Ovary (tissue), 9 donors: ENCODE results near the gene TMED6. TPM values are rescaled to one million over a fixed set of nuclear protein-coding genes. Genes with fewer than 3 reads are reported as not detected.
A peak's percentile ranks its signal among the peaks of the same experiment; 100 is the strongest.

Experiments used
- DNase-seq, 5 donors: peaks; one replicate each; pipeline ENCODE4 v3.0.0-alpha.2; 2019 to 2020
- H3K27ac ChIP-seq, 2 donors: fragments of 200-600 bp; one replicate each; pipeline versions ENCODE4 v1.5.1 to v1.8.0; 2019 to 2022
- H3K27me3 ChIP-seq: fragments of 200-600 bp; one replicate; pipeline ENCODE4 v1.8.0; 2022
- H3K36me3 ChIP-seq: fragments of 200-600 bp; sonication (generic); one replicate; pipeline ENCODE4 v1.5.1; 2019
- H3K4me1 ChIP-seq: one replicate; pipeline ENCODE4 v1.8.1; 2013; ENCODE audit warnings: mild to moderate bottlenecking, moderate library complexity; ENCODE audit not compliant: insufficient read depth
- H3K4me3 ChIP-seq: fragments of 200-600 bp; sonication (generic); one replicate; pipeline ENCODE4 v1.5.1; 2017
- H3K9me3 ChIP-seq, 2 donors: fragments of 200-600 bp in 1 of 2; sonication (generic) in 1 of 2; one replicate each; pipeline versions ENCODE4 v1.5.1 to v1.8.1; 2013 to 2019; ENCODE audit warnings: mild to moderate bottlenecking in 1 of 2, moderate library complexity in 1 of 2
- EP300 ChIP-seq: sonication (generic); formaldehyde crosslinking; IDR thresholded peaks from one replicate; pipeline ENCODE4 v1.6.1; 2017; ENCODE audit warnings: antibody characterized with exemption
- POLR2A ChIP-seq: fragments of 450-650 bp; IDR thresholded peaks from one replicate; pipeline ENCODE4 v1.6.1; 2017; ENCODE audit warnings: antibody characterized with exemption, mild to moderate bottlenecking, moderate library complexity
- WGBS, 3 donors: extraction: QIAGEN DNeasy Blood & Tissue Kit in 1 of 3; methylation state at CpG; one replicate each; pipeline versions ENCODE4 v1.1.5 to v1.1.7; 2013 to 2017; 5-methylcytosine and 5-hydroxymethylcytosine counted together
- intact Hi-C, 4 donors: fragments of 100-400 bp; cut with DNase I; formaldehyde crosslinking; loops; one replicate each; pipeline versions ENCODE4 v1.11.0 to v1.15.1; 2022 to 2023
- polyA plus RNA-seq, 2 donors: library from polyadenylated mRNA; stranded (reverse); fragments of 200-250 nt in 1 of 2; fragments of 350-450 nt in 1 of 2; fragmentation: Illumina TruSeq in 1 of 2; extraction: RNeasy Lipid Tissue Mini Kit (QIAGEN cat#74804) in 1 of 2; gene quantifications; one replicate each; pipeline ENCODE4 v1.2.3, GENCODE V29; 2013 to 2014
- total RNA-seq, 7 donors: library from RNA; depleted of rRNA in 2 of 7; stranded (reverse); fragments of >200 nt in 2 of 7; fragmentation: NEBNext Ultra II Directional in 3 of 7; extraction: Animal tissue kit (Norgen Biotek cat#: 25700) in 3 of 7; gene quantifications; one replicate each; pipeline versions ENCODE4 v1.1.0 to v1.2.4, GENCODE V29; 2016 to 2023
- TF ChIP-seq, protein P1 (sequence below), 3 donors: fragments of 450-650 bp in 2 of 3; fragments of 200-600 bp in 1 of 3; IDR thresholded peaks; one replicate each; pipeline versions ENCODE4 v1.5.1 to v1.8.0; 2016 to 2022; ENCODE audit warnings: antibody characterized with exemption in 3 of 3, mild to moderate bottlenecking in 1 of 3
- donor health status: DM: no; HTN: no; CAD: no; lungs with moderate emphysema.
- donor health status: DM: no; HTN: no; CAD: no.
- donor health status: Bipolar disorder and iron deficiency.
- donor health status: DM: yes; HTN: yes; CAD: no.
- donor health status: DM: no; HTN: no; CAD: no.
- donor health status: DM: yes; HTN: yes; CAD: no.

Gene TMED6
- total and polyA plus RNA-seq, 9 donors: 0.51 to 4.9 (median 0.66) TPM; not detected in 3

DNA sequence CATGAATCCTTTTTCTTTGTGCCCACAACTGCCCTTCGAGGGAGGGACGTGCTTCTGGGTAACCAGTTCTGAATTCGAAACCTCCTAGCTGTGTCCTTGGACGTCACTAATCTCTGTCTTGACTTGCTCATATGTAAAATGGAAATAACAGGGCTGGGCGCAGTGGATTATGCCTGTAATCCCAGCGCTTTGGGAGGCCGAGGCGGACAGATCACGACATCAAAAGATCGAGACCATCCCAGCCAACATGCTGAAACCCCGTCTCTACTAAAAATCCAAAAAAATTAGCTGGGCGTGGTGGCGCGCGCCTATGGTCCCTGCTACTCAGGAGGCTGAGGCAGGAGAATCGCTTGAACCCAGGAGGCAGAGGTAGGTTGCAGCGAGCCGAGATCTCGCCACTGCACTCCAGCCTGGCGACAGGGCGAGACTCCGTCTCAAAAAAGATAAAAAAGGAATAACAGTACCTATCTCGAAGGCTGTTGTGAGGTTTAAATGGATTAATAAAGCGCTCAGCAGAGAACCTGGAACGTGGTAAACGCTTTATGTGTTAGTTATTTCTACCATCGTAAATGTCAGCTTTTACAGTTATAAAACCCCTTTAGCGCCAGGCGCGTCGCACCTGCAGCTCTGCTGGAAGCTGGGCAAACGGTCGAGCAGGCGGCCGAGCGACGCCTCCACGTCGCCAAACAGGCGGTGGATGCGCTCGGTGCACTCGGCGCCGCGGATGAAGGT is 12.9 kb downstream of the TMED6 start:
- TF ChIP-seq POLR2A (no peak), EP300 (no peak)
- TF ChIP-seq, protein P1, sequence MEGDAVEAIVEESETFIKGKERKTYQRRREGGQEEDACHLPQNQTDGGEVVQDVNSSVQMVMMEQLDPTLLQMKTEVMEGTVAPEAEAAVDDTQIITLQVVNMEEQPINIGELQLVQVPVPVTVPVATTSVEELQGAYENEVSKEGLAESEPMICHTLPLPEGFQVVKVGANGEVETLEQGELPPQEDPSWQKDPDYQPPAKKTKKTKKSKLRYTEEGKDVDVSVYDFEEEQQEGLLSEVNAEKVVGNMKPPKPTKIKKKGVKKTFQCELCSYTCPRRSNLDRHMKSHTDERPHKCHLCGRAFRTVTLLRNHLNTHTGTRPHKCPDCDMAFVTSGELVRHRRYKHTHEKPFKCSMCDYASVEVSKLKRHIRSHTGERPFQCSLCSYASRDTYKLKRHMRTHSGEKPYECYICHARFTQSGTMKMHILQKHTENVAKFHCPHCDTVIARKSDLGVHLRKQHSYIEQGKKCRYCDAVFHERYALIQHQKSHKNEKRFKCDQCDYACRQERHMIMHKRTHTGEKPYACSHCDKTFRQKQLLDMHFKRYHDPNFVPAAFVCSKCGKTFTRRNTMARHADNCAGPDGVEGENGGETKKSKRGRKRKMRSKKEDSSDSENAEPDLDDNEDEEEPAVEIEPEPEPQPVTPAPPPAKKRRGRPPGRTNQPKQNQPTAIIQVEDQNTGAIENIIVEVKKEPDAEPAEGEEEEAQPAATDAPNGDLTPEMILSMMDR (IDR thresholded peaks at IDR 0.05): no peak
- Histone ChIP-seq H3K27me3 (no peaks in the 10 kb centered on the region), H3K4me3 (peak overlapping the region; percentile 87), H3K36me3 (no peaks in the 10 kb centered on the region), H3K9me3 (no peaks in the 10 kb centered on the region), H3K4me1 (peaks cover 8% of the 10 kb centered on the region), H3K27ac (peak overlapping the region; percentile 70 to 85)
- WGBS, 3 donors: 14 to 20% (median 16%) methylated on average over 45 to 46 of the region's 46 CpGs
- intact Hi-C loops: no loop called here
- DNase-seq: no peak

- Histone ChIP-seq H3K27ac (no peak overlapping the region), H3K4me1 (peaks cover 1% of the 10 kb centered on the region), H3K9me3 (no peaks in the 10 kb centered on the region), H3K36me3 (no peaks in the 10 kb centered on the region), H3K27me3 (no peaks in the 10 kb centered on the region), H3K4me3 (no peak overlapping the region)
- DNase-seq: no peak
- 85 to 88% (median 86%) methylated on average over 9 of the region's 9 CpGs for WGBS, 3 donors
- intact Hi-C loops: no loop called here
- no peak for TF ChIP-seq POLR2A
Measured at GRCh38 chr16:69334696-69335095, 16.9 kb downstream of the TMED6 start.

- Histone ChIP-seq H3K4me1 (peaks cover 3% of the 10 kb centered on the region), H3K27me3 (no peaks in the 10 kb centered on the region), H3K36me3 (no peaks in the 10 kb centered on the region), H3K4me3 (peak within 1 kb of the TSS; percentile 91), H3K9me3 (no peaks in the 10 kb centered on the region), H3K27ac (peak within 1 kb of the TSS; percentile 52 to 80)
- TF ChIP-seq EP300 (no peak), POLR2A (peak; percentile 38)
- TF ChIP-seq, protein P1 (IDR thresholded peaks at IDR 0.05): peak in 2 of 3 donors; percentile 6 to 34
- WGBS, 3 donors: 0 to 1% (median 1%) methylated on average over 55 to 93 of the region's 93 CpGs
- DNase-seq: peak; percentile 91 to 95 (median 92)
- intact Hi-C loops: no loop called here
Measured at GRCh38 chr16:69330286-69331109, 21.1 kb downstream of the TMED6 start, which contains the start of gene PDF. PDF (minus strand) TSS chr16:69330588; CDS start chr16:69330570, 18 bp downstream.

DNA sequence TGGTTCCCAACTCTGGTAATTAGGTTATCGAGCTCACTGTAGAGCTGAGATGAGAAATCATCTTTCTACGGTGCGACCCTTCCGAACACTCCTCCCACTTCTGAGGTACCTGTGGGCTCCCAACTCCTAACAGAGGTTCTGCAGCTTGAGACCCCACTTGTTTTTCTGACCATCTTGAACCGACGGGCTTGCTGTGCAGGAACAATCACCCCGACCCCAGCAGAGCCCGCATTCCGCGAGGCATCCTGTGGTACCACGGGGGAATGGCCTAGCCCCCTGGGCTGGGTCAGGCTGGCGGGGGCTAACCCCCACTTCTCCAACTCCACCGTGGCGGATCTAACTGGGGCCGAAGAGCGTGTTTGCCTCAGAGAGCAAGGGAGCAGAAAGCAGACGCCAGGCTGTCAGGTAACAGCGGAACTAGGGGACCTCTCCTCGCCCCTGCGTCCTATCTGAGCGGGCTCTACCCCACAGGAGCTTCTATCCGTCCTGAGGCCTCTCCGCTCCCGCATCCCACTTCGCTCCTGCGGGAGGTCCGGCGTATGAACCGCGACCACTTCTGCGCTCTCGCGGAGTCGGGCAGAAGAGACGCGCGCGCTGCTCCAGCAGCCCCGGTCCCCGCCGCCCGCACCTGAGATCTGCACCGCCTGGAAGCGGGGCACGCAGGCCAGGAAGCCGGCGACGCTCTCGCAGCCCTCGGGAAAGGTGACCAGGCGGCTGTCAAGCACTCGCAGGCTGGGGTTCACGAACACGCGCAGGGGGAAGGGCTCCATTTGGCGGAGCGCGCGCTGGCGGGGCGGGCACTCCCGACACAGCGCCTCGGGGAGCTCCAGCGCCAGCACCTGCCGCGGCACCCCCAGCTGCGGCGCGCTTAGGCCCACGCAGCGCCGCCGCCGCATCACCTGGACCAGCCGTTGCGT is 22.0 kb downstream of the TMED6 start:
- peaks cover 3% of the 10 kb centered on the region for H3K4me1 ChIP-seq
- no peaks in the 10 kb centered on the region for H3K36me3 ChIP-seq
- no peaks in the 10 kb centered on the region for H3K27me3 ChIP-seq
- intact Hi-C loops: no loop called here
- H3K27ac ChIP-seq: peak overlapping the region in 1 of 2 donors; percentile 80
- 4 to 7% (median 7%) methylated on average over 57 to 77 of the region's 77 CpGs for WGBS, 3 donors
- H3K4me3 ChIP-seq: peak overlapping the region; percentile 91
- TF ChIP-seq, protein P1 (IDR thresholded peaks at IDR 0.05): no peak
- TF ChIP-seq POLR2A (no peak), EP300 (no peak)
- peak in 4 of 5 donors; percentile 28 to 66 (median 40) for DNase-seq
- H3K9me3 ChIP-seq: no peaks in the 10 kb centered on the region
